AG08395 (cell line): ENCODE data around the gene GCNT4.
A peak's percentile ranks its signal among the peaks of the same experiment; 100 is the strongest.
"Not testable (repeated sequence)": the region's sequence is repeated elsewhere in the genome, so short reads cannot be mapped to it uniquely, and the experiment has no call there.

Experiments used
- DNase-seq: peaks from one replicate; pipeline ENCODE4 v3.0.0; 2012; ENCODE audit warnings: mixed read lengths, low spot score

GCNT4 gene, protein sequence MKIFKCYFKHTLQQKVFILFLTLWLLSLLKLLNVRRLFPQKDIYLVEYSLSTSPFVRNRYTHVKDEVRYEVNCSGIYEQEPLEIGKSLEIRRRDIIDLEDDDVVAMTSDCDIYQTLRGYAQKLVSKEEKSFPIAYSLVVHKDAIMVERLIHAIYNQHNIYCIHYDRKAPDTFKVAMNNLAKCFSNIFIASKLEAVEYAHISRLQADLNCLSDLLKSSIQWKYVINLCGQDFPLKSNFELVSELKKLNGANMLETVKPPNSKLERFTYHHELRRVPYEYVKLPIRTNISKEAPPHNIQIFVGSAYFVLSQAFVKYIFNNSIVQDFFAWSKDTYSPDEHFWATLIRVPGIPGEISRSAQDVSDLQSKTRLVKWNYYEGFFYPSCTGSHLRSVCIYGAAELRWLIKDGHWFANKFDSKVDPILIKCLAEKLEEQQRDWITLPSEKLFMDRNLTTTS

GRCh38 chr5:75052192-75053053, at the start of gene GCNT4:
TSS of gene GCNT4 (minus strand) at chr5:75052558. CDS start at chr5:75030037, 22,521 bp downstream.
- peak; percentile 50 for DNase-seq

DNA sequence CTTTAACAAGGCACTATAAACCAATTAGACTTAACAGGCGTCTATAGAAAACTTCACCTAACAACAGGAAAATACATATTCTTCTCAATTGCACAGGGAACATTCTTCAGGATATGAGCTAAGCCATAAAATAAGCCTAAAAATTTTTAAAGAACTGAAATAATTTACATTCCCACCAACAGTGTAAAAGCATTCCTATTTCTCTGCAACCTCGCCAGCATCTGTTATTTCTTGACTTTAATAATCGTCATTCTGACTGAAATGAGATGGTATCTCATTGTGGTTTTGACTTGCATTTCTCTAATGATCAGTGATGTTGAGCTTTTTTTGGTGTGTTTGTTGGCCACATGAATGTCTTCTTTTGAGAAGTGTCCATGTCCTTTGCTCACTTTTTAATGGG, 43.6 kb upstream of the GCNT4 start:
- not testable (repeated sequence) for DNase-seq

GRCh38 chr5:75091597-75091996, 39.2 kb upstream of the GCNT4 start:
- DNase-seq, result peak; percentile 4

DNA sequence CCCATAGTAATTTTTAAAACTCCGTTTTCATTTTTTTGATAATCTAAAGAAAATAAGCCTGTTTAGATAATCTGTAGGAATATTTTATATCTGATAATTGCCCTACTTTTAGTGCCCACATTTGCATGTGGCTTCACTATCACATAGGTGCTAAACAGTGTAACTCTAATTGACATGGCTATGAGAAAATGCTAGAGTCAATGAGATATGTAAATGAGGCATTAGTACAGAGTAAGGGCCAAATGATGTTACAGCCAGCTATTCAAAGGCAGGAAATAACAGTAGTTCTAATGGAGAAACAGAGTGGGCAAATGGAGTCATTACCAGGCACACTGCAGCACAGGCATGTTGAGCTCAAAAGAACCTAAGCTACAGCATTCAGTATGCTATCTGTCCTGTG, 37.3 kb upstream of the GCNT4 start:
- DNase-seq, result no peak

DNA sequence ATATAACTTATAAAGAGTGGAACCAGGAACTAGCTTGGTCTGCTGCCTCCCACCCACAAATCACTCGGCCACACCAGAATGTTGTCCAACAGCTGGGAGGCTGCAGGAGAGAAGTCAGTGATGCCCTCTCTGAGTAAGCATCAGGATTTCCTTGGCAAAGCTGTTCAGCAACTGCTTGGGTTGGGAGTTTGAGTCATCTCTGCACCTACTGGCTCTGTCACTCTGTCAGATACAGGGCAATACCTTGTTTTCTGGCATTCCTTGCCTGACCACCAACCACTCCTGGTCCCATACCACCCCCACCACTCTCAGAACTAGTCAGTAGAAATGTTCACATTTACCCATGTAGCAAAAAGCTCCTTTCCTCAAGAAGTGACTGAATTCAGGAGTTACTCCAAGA, 36.8 kb upstream of the GCNT4 start:
- no peak for DNase-seq

GRCh38 chr5:75088648-75089047, 36.3 kb upstream of the GCNT4 start:
- DNase-seq, result no peak

DNA sequence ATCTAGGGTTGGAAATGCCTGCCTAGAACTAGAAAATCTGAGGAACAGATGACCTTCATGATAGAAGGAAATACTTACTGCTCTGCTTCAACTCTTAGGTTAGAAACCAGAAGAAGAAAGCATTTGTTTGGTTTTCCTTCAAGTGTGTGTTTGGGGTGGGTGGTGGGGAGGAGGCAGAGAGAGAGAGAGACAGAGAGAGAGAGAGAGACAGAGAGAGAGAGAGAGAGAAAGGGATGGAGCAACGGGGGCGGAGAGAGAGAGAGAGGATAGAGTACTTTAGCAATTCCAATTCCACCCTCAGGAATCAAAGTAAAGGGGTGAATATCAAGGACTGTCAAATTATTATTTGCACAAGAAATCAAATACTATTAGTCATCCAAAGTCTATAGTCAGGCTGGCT, 29.2 kb upstream of the GCNT4 start:
- no peak for DNase-seq

- not testable (repeated sequence) for DNase-seq
Observed at GRCh38 chr5:75079346-75079745, 27.0 kb upstream of the GCNT4 start.

DNA sequence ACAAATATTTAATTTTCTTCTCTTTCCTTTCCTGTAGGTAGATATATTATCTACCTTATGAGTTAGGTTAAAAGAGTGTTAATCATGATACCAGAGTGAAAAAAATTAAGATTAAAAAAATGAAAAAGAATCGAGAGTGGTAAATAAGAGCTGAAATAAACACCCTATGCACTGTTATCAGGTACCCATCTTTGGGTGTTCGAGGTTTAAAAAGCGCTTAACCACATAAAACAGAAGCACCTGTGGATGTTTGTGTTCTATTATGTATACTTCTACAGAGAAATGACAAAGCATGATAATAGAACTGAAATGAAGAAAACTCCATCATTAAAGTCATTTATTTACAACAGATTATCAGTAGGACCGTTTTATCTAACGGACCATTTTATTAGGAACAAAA, 25.7 kb upstream of the GCNT4 start:
- no peak for DNase-seq

DNA sequence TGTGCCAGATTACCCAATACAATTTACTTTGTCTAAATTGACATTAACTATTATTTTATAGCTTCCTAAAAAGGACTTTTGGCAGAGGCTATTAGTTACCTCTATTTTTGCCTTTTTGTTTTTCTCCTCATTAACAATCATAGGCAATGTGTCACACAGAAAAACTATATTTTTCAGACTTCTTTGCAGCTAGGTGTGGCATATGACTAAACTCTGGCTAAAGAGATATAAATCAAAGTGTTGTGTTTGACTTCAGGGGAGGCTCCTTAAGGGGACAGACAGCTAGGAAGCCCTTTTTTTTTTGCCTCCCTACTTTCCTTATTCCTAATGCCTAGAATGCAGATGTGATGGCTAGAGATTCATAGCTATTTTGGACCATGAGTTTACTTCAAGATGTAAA, 19.7 kb upstream of the GCNT4 start:
- no peak for DNase-seq

- no peak for DNase-seq
Observed at GRCh38 chr5:75071100-75071499, 18.7 kb upstream of the GCNT4 start.

DNA sequence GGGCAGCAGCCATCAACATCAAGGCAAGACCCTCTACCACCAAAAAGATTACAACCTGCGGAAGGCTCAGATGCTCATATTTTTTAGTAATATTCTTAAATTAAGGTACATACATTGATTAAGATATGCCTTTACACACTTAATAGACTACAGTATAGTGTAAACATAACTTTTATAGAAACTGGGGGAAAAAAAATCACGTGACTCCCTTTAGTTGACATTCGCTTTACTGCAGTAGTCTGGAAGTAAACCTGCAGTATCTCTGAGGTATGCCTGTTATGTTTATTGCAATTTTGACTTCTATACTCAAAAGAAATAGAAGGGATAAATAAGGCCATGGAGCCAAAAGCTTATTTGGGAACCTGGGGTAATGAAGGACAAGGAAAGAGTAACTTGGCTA, 15.1 kb upstream of the GCNT4 start:
- no peak for DNase-seq

GRCh38 chr5:75062925-75063531, 10.7 kb upstream of the GCNT4 start:
- no peak for DNase-seq

DNA sequence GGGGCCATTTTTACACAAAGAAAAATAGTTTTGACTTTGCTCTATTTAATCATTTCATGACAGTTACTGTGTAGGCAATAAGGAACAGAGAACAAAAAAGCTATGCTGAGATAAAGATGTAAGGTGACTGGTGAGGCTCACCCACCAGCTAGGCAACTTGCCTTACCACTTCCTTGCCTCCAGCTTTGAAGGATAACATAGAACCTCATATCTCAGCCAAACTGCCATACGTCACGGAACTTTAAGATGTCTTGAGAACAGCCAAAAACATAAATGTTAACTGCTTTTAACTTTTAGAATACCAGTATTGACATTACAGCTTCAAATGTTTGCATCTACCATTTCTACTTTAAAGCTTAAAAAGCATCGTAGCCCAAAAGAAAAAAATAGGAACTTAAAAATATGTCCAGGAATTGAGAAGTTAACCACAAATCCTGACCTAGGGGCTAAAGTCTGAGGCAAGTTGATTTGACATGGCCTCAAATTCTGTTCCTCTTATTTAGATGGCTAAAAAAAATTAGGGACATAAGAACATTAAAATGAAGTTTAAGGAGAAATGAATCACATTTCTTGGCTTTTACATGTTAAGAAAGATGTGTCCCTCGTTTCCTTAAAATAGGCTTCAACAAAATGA, 7.7 kb upstream of the GCNT4 start:
- DNase-seq, result no peak

- DNase-seq, result no peak
Observed at GRCh38 chr5:75058986-75059535, 6.7 kb upstream of the GCNT4 start.

- no peak for DNase-seq
Observed at GRCh38 chr5:75057561-75057960, 5.2 kb upstream of the GCNT4 start.

DNA sequence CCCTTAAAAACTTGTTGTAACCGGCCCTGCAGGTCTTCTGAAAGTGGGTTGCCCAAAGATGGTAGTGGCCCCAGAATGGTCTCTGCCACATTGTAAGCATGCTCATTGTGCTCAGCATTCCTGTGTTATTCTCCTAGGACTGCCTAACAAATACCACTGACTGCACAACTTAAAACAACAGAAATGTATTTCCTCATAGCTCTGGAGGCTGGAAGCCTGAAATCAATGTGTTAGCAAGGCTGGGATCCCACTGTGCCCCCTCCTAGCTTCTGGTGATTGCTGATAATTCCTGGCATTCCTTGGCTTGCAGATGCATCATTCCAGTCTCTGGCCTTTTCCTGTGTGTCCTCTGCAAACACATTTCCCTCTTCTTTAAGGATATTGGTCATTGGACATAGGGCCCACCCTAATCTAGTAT, 3.4 kb upstream of the GCNT4 start:
- DNase-seq, result peak; percentile 37

DNA sequence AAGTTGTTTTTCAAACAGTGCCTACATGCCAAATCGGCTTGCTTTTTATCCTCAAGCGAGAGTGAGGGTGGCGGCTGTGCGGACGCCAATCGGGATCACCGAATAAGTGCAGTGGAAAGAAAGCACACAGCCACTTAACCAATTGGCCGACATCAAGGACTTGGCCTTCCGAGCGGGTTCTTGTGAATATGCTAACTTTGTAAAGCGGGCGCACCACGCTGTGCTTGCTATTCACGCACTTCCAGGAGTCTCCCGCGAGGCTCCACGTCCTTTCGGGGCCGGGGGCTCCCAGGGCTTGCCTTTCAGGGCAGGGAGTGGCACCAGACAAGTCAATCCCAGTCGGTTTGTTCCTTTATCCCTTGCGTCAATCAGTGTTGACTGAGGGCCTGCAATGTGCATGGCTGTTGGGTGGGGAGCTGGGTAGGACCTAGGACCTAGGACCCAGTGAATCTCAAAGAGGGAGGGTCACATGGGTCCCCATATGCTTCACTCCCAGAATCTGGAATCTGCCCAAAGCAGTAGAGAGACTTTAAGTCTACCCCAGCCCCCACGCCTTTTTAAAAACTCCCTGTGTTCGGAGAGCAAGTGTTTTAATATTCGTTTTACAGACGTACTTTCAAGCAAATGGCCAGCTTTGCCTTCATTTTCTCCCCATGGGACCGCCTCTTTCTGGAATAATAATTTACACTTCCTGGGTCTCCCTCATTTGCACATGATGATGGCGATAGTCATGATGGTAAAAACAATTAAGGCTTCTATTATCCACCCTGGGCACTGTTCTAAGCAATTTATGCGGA, 2.0 kb upstream of the GCNT4 start:
- peak; percentile 21 for DNase-seq

DNA sequence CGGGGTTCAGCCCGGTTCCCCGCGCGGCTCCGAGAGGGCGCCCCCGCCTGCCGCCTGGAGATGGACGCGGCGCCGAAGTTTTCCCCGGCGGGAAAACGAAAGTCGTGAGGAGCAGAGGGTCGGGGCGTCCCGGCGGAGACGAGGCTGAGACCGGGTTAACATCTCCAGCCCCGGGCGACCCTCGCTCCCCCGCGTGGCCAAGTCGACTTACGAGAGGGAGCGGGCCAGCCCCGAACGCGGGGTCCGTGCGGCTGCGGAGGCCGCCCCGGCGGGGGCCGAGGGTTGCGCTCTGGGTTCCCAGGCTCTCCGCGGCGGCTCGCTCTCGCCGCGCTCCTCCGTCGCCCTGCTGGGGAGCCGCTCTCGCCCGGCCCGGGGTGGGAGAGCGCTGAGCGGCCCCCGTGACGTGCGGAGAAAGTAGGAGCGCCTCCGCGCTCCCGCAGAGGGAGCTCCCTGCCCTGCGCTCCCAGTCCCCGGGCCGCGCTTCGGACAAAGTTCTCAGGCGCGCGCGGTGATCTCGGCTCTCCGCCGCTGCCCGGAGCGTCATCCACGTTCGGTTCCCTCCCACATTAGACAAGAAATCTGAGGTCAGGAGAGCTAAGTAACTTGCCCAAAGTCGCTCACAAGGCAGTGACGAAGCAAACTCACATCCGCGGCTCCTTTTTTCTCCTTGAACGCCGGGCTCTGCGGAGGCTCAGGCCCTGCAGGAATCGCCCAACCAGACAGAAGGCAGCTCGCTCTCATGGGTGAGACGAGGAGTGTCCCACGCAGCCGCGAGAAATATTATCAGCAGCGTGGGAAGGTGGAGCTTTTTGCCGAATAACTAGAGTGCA, 1.2 kb upstream of the GCNT4 start:
- DNase-seq, result peak; percentile 67

- DNase-seq, result no peak
Observed at GRCh38 chr5:75053054-75053303, 621 bp upstream of the GCNT4 start.
